ENCODE measurements around the gene NXPH1.

NXPH1 gene

GRCh38 chr7:8436965-8437364, 3.6 kb downstream of the NXPH1 start:
- peak; percentile 80 for DNase-seq (ENCODE audit: low spot score)

- DNase-seq (ENCODE audit: low spot score): no peak
Observed at GRCh38 chr7:8437606-8438005, 4.2 kb downstream of the NXPH1 start.

- DNase-seq (ENCODE audit: low spot score): no peak
Observed at GRCh38 chr7:8440670-8441069, 7.3 kb downstream of the NXPH1 start.

GRCh38 chr7:8441106-8441965, 7.9 kb downstream of the NXPH1 start:
- DNase-seq (ENCODE audit: low spot score): no peak

- DNase-seq (ENCODE audit: low spot score): no peak
Observed at GRCh38 chr7:8442051-8442813, 8.8 kb downstream of the NXPH1 start.

- no peak for DNase-seq (ENCODE audit: low spot score)
Observed at GRCh38 chr7:8442814-8443304, 9.4 kb downstream of the NXPH1 start.

- DNase-seq (ENCODE audit: low spot score): no peak
Observed at GRCh38 chr7:8443576-8444467, 10.4 kb downstream of the NXPH1 start.

- DNase-seq (ENCODE audit: low spot score): no peak
Observed at GRCh38 chr7:8444468-8444769, 11.0 kb downstream of the NXPH1 start.

GRCh38 chr7:8453535-8453934, 20.1 kb downstream of the NXPH1 start:
- no peak for DNase-seq (ENCODE audit: low spot score)

- no peak for DNase-seq (ENCODE audit: low spot score)
Observed at GRCh38 chr7:8455426-8455825, 22.0 kb downstream of the NXPH1 start.

- DNase-seq (ENCODE audit: low spot score): no peak
Observed at GRCh38 chr7:8462309-8462708, 28.9 kb downstream of the NXPH1 start.

GRCh38 chr7:8465338-8465737, 31.9 kb downstream of the NXPH1 start:
- no peak for DNase-seq (ENCODE audit: low spot score)

GRCh38 chr7:8480527-8480926, 47.1 kb downstream of the NXPH1 start:
- no peak for DNase-seq (ENCODE audit: low spot score)

- DNase-seq (ENCODE audit: low spot score): no peak
Observed at GRCh38 chr7:8481096-8481495, 47.7 kb downstream of the NXPH1 start.

GRCh38 chr7:8481752-8482446, 48.5 kb downstream of the NXPH1 start:
- DNase-seq (ENCODE audit: low spot score): peak; percentile 11

GRCh38 chr7:8490391-8491045, 57.1 kb downstream of the NXPH1 start:
- DNase-seq (ENCODE audit: low spot score): no peak

GRCh38 chr7:8491106-8491505, 57.7 kb downstream of the NXPH1 start:
- DNase-seq (ENCODE audit: low spot score): no peak

GRCh38 chr7:8491544-8492489, 58.4 kb downstream of the NXPH1 start:
- no peak for DNase-seq (ENCODE audit: low spot score)

- no peak for DNase-seq (ENCODE audit: low spot score)
Observed at GRCh38 chr7:8499128-8499527, 65.7 kb downstream of the NXPH1 start.

GRCh38 chr7:8500286-8500685, 66.9 kb downstream of the NXPH1 start:
- DNase-seq (ENCODE audit: low spot score): no peak
